Activated naive CD4-positive, alpha-beta T cell treated with anti-CD3 and anti-CD28 coated beads, Interleukin-2, amount 10 ng/mL, durations not matched to agents 7 days and 5 days (primary cell): ENCODE results near the gene DIP2B.

ENCODE experiments used
- CTCF ChIA-PET: fragments of 350-600 bp; sonication (Branson Sonifier 250); formaldehyde crosslinking; loops from one replicate; lab custom pipeline; 2021; ENCODE audit warnings: antibody characterized with exemption; lab: Charles Lee
- DNase-seq: peaks from one replicate; pipeline ENCODE4 v3.0.0-alpha.2; 2020
- H3K27ac Mint-ChIP-seq: one replicate; pipeline ENCODE4 v1.8.0; 2021; ENCODE audit warnings: mild to moderate bottlenecking, moderate library complexity, mixed read lengths
- H3K27me3 Mint-ChIP-seq: one replicate; pipeline ENCODE4 v1.8.0; 2021; ENCODE audit warnings: mild to moderate bottlenecking, mixed read lengths
- H3K36me3 Mint-ChIP-seq: one replicate; pipeline ENCODE4 v1.8.0; 2021; ENCODE audit warnings: mixed read lengths
- H3K4me1 Mint-ChIP-seq: one replicate; pipeline ENCODE4 v1.8.0; 2021; ENCODE audit warnings: mixed read lengths
- H3K4me3 Mint-ChIP-seq: one replicate; pipeline ENCODE4 v1.8.0; 2021; ENCODE audit warnings: mild to moderate bottlenecking, moderate library complexity, mixed read lengths
- H3K9me3 Mint-ChIP-seq: one replicate; pipeline ENCODE4 v1.8.0; 2021; ENCODE audit warnings: mixed read lengths

DIP2B gene

GRCh38 chr12:50567926-50568325 lies 63.1 kb downstream of the DIP2B start:
- Mint-ChIP-seq H3K9me3 (no peaks in the 10 kb centered on the region), H3K4me1 (peaks cover 33% of the 10 kb centered on the region), H3K27ac (no peak overlapping the region), H3K27me3 (no peaks in the 10 kb centered on the region), H3K4me3 (no peak overlapping the region), H3K36me3 (peaks cover 11% of the 10 kb centered on the region)
- CTCF ChIA-PET = interaction anchor here (1.0 kb wide), 1 partner anchor 64 kb away, joined by 3 read pairs; no protein-coding TSS in a partner anchor
- no peak for DNase-seq

GRCh38 chr12:50568338-50569091 lies 63.7 kb downstream of the DIP2B start:
- Mint-ChIP-seq H3K4me3 (no peak overlapping the region), H3K27ac (no peak overlapping the region)

GRCh38 chr12:50569321-50569720 lies 64.5 kb downstream of the DIP2B start:
- peaks cover 11% of the 10 kb centered on the region for H3K36me3 Mint-ChIP-seq
- no peaks in the 10 kb centered on the region for H3K9me3 Mint-ChIP-seq
- H3K4me1 Mint-ChIP-seq = peaks cover 29% of the 10 kb centered on the region
- no peaks in the 10 kb centered on the region for H3K27me3 Mint-ChIP-seq
- no peak overlapping the region for H3K4me3 Mint-ChIP-seq
- no peak for DNase-seq
- CTCF ChIA-PET = no interaction called here
- no peak overlapping the region for H3K27ac Mint-ChIP-seq

More at GRCh38 chr12:50568338-50569091, 63.7 kb downstream of the DIP2B start:
- H3K27me3 Mint-ChIP-seq = no peaks in the 10 kb centered on the region
- H3K9me3 Mint-ChIP-seq = no peaks in the 10 kb centered on the region
- H3K36me3 Mint-ChIP-seq = peaks cover 11% of the 10 kb centered on the region
- DNase-seq = no peak
- peaks cover 33% of the 10 kb centered on the region for H3K4me1 Mint-ChIP-seq
- CTCF ChIA-PET = interaction anchor here (1.0 kb wide), 1 partner anchor 64 kb away, joined by 3 read pairs; no protein-coding TSS in a partner anchor

- Mint-ChIP-seq H3K36me3 (peaks cover 11% of the 10 kb centered on the region), H3K27ac (no peak overlapping the region), H3K4me3 (no peak overlapping the region), H3K4me1 (peaks cover 24% of the 10 kb centered on the region), H3K27me3 (no peaks in the 10 kb centered on the region), H3K9me3 (no peaks in the 10 kb centered on the region)
- CTCF ChIA-PET = no interaction called here
- no peak for DNase-seq
Observed at GRCh38 chr12:50569876-50570275, 65.1 kb downstream of the DIP2B start.

- Mint-ChIP-seq H3K27me3 (no peaks in the 10 kb centered on the region), H3K4me1 (peaks cover 17% of the 10 kb centered on the region), H3K9me3 (no peaks in the 10 kb centered on the region), H3K4me3 (no peak overlapping the region), H3K36me3 (peaks cover 10% of the 10 kb centered on the region), H3K27ac (no peak overlapping the region)
- CTCF ChIA-PET = no interaction called here
- DNase-seq = no peak
Observed at GRCh38 chr12:50571786-50572185, 67.0 kb downstream of the DIP2B start.

GRCh38 chr12:50572287-50572686 lies 67.5 kb downstream of the DIP2B start:
- Mint-ChIP-seq H3K27ac (no peak overlapping the region), H3K36me3 (peaks cover 10% of the 10 kb centered on the region), H3K4me1 (peaks cover 14% of the 10 kb centered on the region), H3K4me3 (no peak overlapping the region), H3K27me3 (no peaks in the 10 kb centered on the region), H3K9me3 (no peaks in the 10 kb centered on the region)
- no peak for DNase-seq
- CTCF ChIA-PET = no interaction called here

- no peaks in the 10 kb centered on the region for H3K27me3 Mint-ChIP-seq
- no peak overlapping the region for H3K4me3 Mint-ChIP-seq
- no peak for DNase-seq
- no peak overlapping the region for H3K27ac Mint-ChIP-seq
- H3K4me1 Mint-ChIP-seq = peaks cover 13% of the 10 kb centered on the region
- peaks cover 8% of the 10 kb centered on the region for H3K36me3 Mint-ChIP-seq
- CTCF ChIA-PET = no interaction called here
- H3K9me3 Mint-ChIP-seq = no peaks in the 10 kb centered on the region
Observed at GRCh38 chr12:50572760-50573159, 68.0 kb downstream of the DIP2B start.

GRCh38 chr12:50573271-50573670 lies 68.5 kb downstream of the DIP2B start:
- CTCF ChIA-PET = no interaction called here
- Mint-ChIP-seq H3K4me3 (no peak overlapping the region), H3K9me3 (no peaks in the 10 kb centered on the region), H3K4me1 (peaks cover 8% of the 10 kb centered on the region), H3K36me3 (peaks cover 6% of the 10 kb centered on the region), H3K27me3 (no peaks in the 10 kb centered on the region), H3K27ac (no peak overlapping the region)
- no peak for DNase-seq

- Mint-ChIP-seq H3K4me1 (peaks cover 1% of the 10 kb centered on the region), H3K27ac (no peak overlapping the region), H3K4me3 (no peak overlapping the region), H3K9me3 (no peaks in the 10 kb centered on the region), H3K27me3 (no peaks in the 10 kb centered on the region), H3K36me3 (peaks cover 1% of the 10 kb centered on the region)
- CTCF ChIA-PET = no interaction called here
- no peak for DNase-seq
Observed at GRCh38 chr12:50574601-50575348, 70.0 kb downstream of the DIP2B start.

GRCh38 chr12:50579757-50580267 lies 75.0 kb downstream of the DIP2B start:
- H3K36me3 Mint-ChIP-seq = peaks cover 8% of the 10 kb centered on the region
- H3K4me3 Mint-ChIP-seq = no peak overlapping the region
- no peak for DNase-seq
- peaks cover 10% of the 10 kb centered on the region for H3K4me1 Mint-ChIP-seq
- no peaks in the 10 kb centered on the region for H3K27me3 Mint-ChIP-seq
- no peak overlapping the region for H3K27ac Mint-ChIP-seq
- CTCF ChIA-PET = interaction anchor here (0.9 kb wide), 1 partner anchor 71 kb away, joined by 3 read pairs; no protein-coding TSS in a partner anchor
- no peaks in the 10 kb centered on the region for H3K9me3 Mint-ChIP-seq

GRCh38 chr12:50580436-50580835 lies 75.7 kb downstream of the DIP2B start:
- CTCF ChIA-PET = interaction anchor here (0.9 kb wide), 1 partner anchor 71 kb away, joined by 3 read pairs; no protein-coding TSS in a partner anchor
- Mint-ChIP-seq H3K36me3 (peaks cover 8% of the 10 kb centered on the region), H3K4me3 (no peak overlapping the region), H3K27me3 (no peaks in the 10 kb centered on the region), H3K9me3 (no peaks in the 10 kb centered on the region), H3K4me1 (peaks cover 10% of the 10 kb centered on the region), H3K27ac (no peak overlapping the region)
- DNase-seq = no peak

GRCh38 chr12:50581226-50582184 lies 76.7 kb downstream of the DIP2B start:
- H3K27ac Mint-ChIP-seq = no peak overlapping the region
- DNase-seq = no peak
- H3K36me3 Mint-ChIP-seq = peaks cover 8% of the 10 kb centered on the region
- H3K9me3 Mint-ChIP-seq = no peaks in the 10 kb centered on the region
- CTCF ChIA-PET = no interaction called here
- H3K4me3 Mint-ChIP-seq = no peak overlapping the region
- H3K4me1 Mint-ChIP-seq = peaks cover 13% of the 10 kb centered on the region
- H3K27me3 Mint-ChIP-seq = no peaks in the 10 kb centered on the region

- H3K27me3 Mint-ChIP-seq = no peaks in the 10 kb centered on the region
- no peak for DNase-seq
- peaks cover 24% of the 10 kb centered on the region for H3K4me1 Mint-ChIP-seq
- CTCF ChIA-PET = no interaction called here
- no peak overlapping the region for H3K4me3 Mint-ChIP-seq
- H3K36me3 Mint-ChIP-seq = peaks cover 8% of the 10 kb centered on the region
- H3K9me3 Mint-ChIP-seq = no peaks in the 10 kb centered on the region
- no peak overlapping the region for H3K27ac Mint-ChIP-seq
Observed at GRCh38 chr12:50584135-50584534, 79.3 kb downstream of the DIP2B start.
